GM21737 (cell line): Measurements from ENCODE around the gene ODF2.

Source experiments
- ATAC-seq: cut with Tn5 transposase; IDR thresholded peaks from one replicate; pipeline ENCODE4 v1.9.1; 2021; ENCODE audit warnings: mild to moderate bottlenecking, moderate library complexity; ENCODE audit not compliant: unreplicated experiment

The ODF2 gene

DNA sequence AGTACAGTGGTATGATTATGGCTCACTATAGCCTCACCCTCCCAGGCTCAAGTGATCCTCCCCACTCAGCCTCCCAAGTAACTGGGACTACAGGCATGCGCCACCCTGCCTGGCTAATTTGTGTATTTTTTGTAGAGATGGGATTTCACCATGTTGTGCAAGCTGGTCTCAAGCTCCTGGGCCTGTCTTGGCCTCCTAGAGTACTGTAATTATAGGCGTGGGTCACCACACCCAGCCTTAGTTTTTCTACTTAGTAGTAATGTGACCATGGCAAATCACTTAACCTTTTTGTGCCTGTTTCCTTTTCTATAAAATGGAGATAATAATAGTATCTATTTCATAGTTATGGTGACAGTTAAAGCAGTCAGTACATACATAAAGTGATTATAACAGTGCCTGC, 70.9 kb downstream of the ODF2 start:
- no peak for ATAC-seq

DNA sequence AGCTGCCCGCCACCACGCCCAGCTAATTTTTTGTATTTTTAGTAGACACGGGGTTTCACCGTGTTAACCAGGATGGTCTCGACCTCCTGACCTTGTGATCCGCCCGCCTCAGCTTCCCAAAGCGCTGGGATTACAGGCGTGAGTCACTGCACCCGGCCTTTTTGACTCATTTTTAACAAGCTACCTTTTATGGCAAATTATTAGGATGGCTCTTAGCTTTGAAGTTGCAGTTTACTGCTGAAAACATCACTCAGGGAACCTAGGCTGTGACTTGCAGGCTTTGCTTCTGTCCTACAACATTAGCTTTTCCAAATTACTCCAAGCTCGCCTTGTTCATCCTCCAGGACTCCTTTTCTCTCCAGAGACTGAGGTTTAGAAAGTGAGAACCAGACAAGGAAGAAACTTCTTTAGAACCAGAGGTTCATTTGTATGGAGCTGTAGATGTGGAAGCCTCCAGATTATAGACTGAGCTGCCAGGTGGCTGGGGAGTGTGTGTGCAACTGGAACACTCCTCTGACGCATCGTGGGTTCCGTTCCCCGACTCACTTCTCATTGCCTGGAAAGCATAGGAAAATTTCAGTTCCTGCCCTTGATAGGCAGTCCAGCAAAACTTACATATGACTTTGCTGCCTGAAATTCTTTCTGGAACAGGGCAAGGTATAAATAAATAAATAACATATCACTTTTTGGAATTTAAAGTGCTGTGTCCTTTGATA, 72.8 kb downstream of the ODF2 start:
- ATAC-seq = no peak

DNA sequence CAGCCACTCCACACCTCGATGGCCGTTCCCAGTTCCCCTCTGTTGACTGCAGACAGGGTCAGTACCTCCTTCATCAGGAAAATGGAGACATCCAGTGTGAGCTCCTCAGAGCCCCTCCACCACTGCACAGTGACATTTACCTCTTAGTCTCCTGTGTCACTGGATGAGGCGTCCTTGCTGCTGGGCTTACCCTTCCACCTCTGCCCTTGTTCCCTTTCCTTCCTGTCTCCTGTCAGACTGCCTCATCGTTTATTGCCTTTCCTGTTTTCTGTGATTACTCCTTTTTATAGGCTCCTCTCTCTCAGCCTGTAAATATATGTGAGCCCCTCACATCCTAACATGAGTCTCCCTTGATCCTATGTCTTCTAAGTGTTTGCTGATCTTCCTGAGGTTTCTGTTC, 73.4 kb downstream of the ODF2 start:
- no peak for ATAC-seq

- no peak for ATAC-seq
These were observed 76.8 kb downstream of the ODF2 start for GRCh38 chr9:128532581-128532980.

DNA sequence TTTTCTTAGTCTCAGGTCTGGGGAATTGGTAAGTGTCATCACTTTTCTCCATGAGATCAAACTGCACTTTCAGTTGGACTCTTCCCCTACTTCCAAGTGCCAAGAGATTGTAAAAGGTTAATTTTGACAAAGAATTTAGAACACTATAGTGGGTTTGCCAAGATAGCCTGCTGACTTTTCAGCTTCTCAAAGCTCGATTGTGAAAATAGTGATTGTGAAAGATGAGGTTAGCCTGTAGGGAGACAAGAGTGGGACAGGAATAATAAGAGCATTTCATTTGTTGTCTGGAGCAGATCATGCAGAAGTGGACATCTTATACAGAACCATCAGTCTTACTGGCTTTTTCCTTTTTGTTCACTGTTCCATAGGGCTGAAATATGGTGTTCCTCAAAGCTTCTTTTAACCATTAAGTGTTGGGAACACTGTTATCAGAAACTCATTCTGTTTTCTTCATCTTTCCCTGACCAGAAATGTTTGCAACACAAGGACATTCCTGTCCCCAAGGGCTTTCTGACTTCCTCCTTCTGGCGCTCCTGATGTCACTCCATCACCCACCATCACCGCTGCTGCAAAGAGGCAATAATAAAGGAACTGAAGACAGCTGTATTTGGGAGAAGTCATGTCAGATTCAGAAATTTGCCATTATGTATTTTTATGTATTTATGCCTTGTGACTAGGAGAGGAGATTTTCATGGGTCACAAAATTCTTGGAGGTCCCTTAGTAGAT, 85.0 kb downstream of the ODF2 start:
- no peak for ATAC-seq

- no peak for ATAC-seq
These were observed 90.7 kb downstream of the ODF2 start for GRCh38 chr9:128546504-128546903.

GRCh38 chr9:128548876-128549275, 93.1 kb downstream of the ODF2 start:
- ATAC-seq = no peak

DNA sequence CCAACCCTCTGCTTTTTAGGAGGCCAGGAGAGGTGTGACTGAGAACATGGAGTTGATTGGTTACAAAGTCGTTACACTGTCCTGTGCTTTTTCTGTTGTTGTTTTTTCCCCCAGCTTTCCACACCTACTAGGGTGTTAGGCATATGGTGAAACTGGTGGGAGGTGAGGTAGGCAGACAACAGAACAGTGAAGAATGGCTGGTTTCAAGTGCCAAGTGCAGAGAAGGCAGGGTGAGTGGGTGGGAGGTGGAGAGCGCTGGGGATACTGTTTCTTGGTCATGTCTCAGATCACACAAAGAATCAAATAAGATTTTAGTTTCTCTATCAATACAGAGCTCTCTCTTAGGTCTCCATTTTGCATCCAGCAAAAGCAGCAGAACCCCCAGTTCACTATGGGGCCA, 94.4 kb downstream of the ODF2 start:
- no peak for ATAC-seq
